C4-2B (cell line): ENCODE measurements around the gene EMX1.

Experiments
- H3K27ac ChIP-seq: fragments of 450-650 bp; 2 replicates; pipeline ENCODE4 v1.5.1; 2017
- CTCF ChIP-seq: fragments of 450-650 bp; conservative IDR thresholded peaks from 2 replicates; pipeline ENCODE4 v1.5.1; 2017; ENCODE audit warnings: mild to moderate bottlenecking
- ZFX ChIP-seq: fragments of 450-650 bp; IDR thresholded peaks from 2 replicates; pipeline ENCODE4 v1.6.1; 2017

The EMX1 gene

GRCh38 chr2:72887740-72888437 lies 29.4 kb upstream of the EMX1 start:
- H3K27ac ChIP-seq, result peak overlapping the region; percentile 96
- peak; percentile 85 for TF ChIP-seq CTCF
- TF ChIP-seq ZFX, result peak; percentile 31; the same call in 1 of the 2 replicates

- TF ChIP-seq CTCF (no peak), ZFX (no peak)
- H3K27ac ChIP-seq, result peak overlapping the region; percentile 96
Measured at GRCh38 chr2:72888438-72889202, 28.7 kb upstream of the EMX1 start.

- H3K27ac ChIP-seq, result no peak overlapping the region
- TF ChIP-seq ZFX (no peak), CTCF (no peak)
Measured at GRCh38 chr2:72889991-72890390, 27.3 kb upstream of the EMX1 start.

GRCh38 chr2:72891091-72891818 lies 26.1 kb upstream of the EMX1 start:
- no peak overlapping the region for H3K27ac ChIP-seq
- TF ChIP-seq CTCF (no peak), ZFX (no peak)

GRCh38 chr2:72892506-72893173 lies 24.7 kb upstream of the EMX1 start:
- peak; percentile 67 for TF ChIP-seq CTCF
- no peak for TF ChIP-seq ZFX
- H3K27ac ChIP-seq, result no peak overlapping the region

GRCh38 chr2:72893594-72894319 lies 23.6 kb upstream of the EMX1 start:
- no peak overlapping the region for H3K27ac ChIP-seq
- TF ChIP-seq CTCF (peak; percentile 31), ZFX (no peak)
